ENCODE results near the gene FANCE. TPM values are rescaled to one million over a fixed set of nuclear protein-coding genes. Genes with fewer than 3 reads are reported as not detected.

FANCE gene
- total RNA-seq, 4 donors from 2014 or later, result 17.5 to 36.7 (median 34.2) TPM

DNA sequence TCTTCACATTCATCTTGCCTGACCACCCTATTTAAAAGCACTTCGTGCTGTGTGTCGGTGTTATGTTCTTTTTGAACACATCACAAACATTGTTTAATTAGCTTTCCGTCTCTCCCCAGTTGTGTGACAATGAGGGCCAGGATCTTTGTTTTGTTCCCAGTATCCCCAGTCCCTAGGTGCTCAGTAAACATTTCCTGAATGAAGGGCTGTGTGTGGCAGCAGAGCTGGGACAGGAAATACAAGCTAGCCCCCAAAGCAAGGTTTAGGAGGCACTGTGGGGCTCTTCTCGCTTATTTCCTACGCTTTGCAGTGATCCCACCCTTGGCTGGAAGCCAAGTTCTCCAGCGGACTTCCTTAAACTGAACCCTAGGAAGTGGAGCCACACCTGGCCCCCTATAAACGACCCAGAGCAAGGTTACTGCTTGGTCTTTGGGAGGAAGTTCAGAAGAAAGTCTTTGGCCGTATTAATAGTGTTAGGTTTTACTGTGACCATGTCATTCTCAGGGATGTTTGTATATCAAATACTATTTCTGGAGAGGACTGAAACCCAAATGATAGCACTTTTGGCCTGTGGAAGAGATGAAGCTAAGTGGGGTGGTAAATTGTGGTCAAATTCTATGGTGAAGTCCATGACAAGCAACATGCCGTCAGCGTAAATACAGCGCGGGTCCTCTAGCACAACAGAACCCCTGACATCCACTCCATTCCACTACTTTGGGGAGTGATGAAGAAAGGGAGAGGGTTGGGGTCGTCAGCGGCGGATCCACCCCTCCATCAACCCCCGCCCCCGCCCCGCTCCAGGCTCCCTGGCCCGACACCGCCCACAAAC lies 570 bp upstream of the FANCE start:
- 16 to 17% methylated on average over 18 to 20 of the region's 20 CpGs for WGBS, 2 donors
- TF ChIP-seq, protein P1, sequence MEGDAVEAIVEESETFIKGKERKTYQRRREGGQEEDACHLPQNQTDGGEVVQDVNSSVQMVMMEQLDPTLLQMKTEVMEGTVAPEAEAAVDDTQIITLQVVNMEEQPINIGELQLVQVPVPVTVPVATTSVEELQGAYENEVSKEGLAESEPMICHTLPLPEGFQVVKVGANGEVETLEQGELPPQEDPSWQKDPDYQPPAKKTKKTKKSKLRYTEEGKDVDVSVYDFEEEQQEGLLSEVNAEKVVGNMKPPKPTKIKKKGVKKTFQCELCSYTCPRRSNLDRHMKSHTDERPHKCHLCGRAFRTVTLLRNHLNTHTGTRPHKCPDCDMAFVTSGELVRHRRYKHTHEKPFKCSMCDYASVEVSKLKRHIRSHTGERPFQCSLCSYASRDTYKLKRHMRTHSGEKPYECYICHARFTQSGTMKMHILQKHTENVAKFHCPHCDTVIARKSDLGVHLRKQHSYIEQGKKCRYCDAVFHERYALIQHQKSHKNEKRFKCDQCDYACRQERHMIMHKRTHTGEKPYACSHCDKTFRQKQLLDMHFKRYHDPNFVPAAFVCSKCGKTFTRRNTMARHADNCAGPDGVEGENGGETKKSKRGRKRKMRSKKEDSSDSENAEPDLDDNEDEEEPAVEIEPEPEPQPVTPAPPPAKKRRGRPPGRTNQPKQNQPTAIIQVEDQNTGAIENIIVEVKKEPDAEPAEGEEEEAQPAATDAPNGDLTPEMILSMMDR (IDR thresholded peaks at IDR 0.05), result no peak
- TF ChIP-seq POLR2A (IDR thresholded peaks at IDR 0.05), result no peak
- intact Hi-C loops (cut with DNase I; ENCODE audit: low total_unique reads), result loop anchor here (2.0 kb wide), 1 partner anchor 111 kb away; no protein-coding TSS in a partner anchor
- H3K4me3 ChIP-seq (ENCODE audit: low read depth, poor library complexity, severe bottlenecking), result no peak overlapping the region
- no peak for DNase-seq (ENCODE audit: low spot score in 2 of 2)

GRCh38 chr6:35453236-35453635 lies 1.1 kb downstream of the FANCE start:
- 9 to 13% methylated on average over 3 of the region's 3 CpGs for WGBS, 2 donors
- no peak for DNase-seq (ENCODE audit: low spot score in 2 of 2)
- intact Hi-C loops (cut with DNase I; ENCODE audit: low total_unique reads), result loop anchor here (2.0 kb wide), 1 partner anchor 112 kb away; no protein-coding TSS in a partner anchor
- TF ChIP-seq POLR2A (IDR thresholded peaks at IDR 0.05), result no peak
- TF ChIP-seq, protein P1 (IDR thresholded peaks at IDR 0.05), result no peak
- H3K4me3 ChIP-seq (ENCODE audit: low read depth, poor library complexity, severe bottlenecking), result no peak overlapping the region

DNA sequence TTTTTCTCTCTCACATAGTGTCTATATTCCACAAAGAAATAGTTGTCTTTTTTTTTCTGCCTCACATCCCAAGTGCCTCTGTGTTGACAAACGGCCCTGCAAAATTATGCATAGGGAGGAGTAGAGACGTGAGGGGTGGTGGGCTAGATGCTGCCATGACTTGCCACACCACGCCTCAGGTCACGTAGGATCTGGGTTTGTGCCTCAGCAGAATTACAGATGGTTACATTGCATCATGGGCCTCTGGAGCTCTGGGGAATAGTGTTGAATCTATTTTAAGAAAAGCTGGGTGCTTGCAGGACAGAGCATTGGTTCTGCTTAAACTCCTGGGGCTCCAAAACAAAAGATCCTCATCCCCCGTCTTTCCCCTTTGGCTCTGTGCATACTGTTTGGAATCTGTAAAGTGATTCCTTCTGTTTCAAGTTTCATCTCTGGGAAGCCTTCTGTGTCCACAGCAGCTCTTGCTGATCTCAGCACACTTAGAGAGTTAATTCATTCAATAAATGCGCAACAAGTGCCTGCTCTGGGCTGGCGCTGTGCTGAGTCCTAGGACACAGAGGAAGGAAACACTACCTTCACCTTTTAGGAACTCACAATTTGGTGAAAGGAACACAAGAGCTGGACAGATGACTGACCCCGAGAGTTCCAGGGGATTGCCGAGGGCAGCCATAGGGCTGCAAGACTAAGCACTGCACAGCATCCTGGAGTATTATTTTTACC lies 2.4 kb downstream of the FANCE start:
- H3K4me3 ChIP-seq (ENCODE audit: low read depth, poor library complexity, severe bottlenecking), result no peak overlapping the region
- TF ChIP-seq, protein P1 (IDR thresholded peaks at IDR 0.05), result no peak
- TF ChIP-seq POLR2A (IDR thresholded peaks at IDR 0.05), result no peak
- 51 to 58% methylated on average over 9 of the region's 9 CpGs for WGBS, 2 donors
- intact Hi-C loops (cut with DNase I; ENCODE audit: low total_unique reads), result no loop called here
- DNase-seq (ENCODE audit: low spot score in 2 of 2), result no peak

GRCh38 chr6:35457907-35458306 lies 5.8 kb downstream of the FANCE start:
- intact Hi-C loops (cut with DNase I; ENCODE audit: low total_unique reads), result no loop called here

GRCh38 chr6:35461270-35461669 lies 9.1 kb downstream of the FANCE start:
- 45 to 59% methylated on average over 3 of the region's 3 CpGs for WGBS, 2 donors
- TF ChIP-seq, protein P1 (IDR thresholded peaks at IDR 0.05), result no peak
- no peak for TF ChIP-seq POLR2A (IDR thresholded peaks at IDR 0.05)

More at GRCh38 chr6:35457907-35458306, 5.8 kb downstream of the FANCE start:
- DNase-seq (ENCODE audit: low spot score in 2 of 2), result no peak
- TF ChIP-seq, protein P1 (IDR thresholded peaks at IDR 0.05), result no peak
- no peak for TF ChIP-seq POLR2A (IDR thresholded peaks at IDR 0.05)
- H3K4me3 ChIP-seq (ENCODE audit: low read depth, poor library complexity, severe bottlenecking), result no peak overlapping the region
- WGBS, 2 donors, result 81 to 89% methylated on average over 4 of the region's 4 CpGs

More at GRCh38 chr6:35461270-35461669, 9.1 kb downstream of the FANCE start:
- intact Hi-C loops (cut with DNase I; ENCODE audit: low total_unique reads), result no loop called here
- no peak for DNase-seq (ENCODE audit: low spot score in 2 of 2)
- H3K4me3 ChIP-seq (ENCODE audit: low read depth, poor library complexity, severe bottlenecking), result no peak overlapping the region
